H1 (cell line): ENCODE data around the gene PACSIN1.

Experiments used
- EZH2 ChIP-seq: fragments of 200-600 bp; sonication (generic); IDR thresholded peaks from 2 replicates; pipeline ENCODE4 v1.7.1; 2012; ENCODE audit warnings: low read depth, mild to moderate bottlenecking, moderate library complexity, low read length, inconsistent platforms; ENCODE audit not compliant: severe bottlenecking
- GABPA ChIP-seq: IDR thresholded peaks from 2 replicates; pipeline ENCODE4 v1.6.1; 2011; ENCODE audit warnings: mild to moderate bottlenecking, low read length, moderate library complexity, borderline replicate concordance; ENCODE audit not compliant: insufficient read depth
- HDAC6 ChIP-seq: IDR thresholded peaks from one replicate; pipeline ENCODE4 v1.7.1; 2012; ENCODE audit warnings: low read depth, mild to moderate bottlenecking, inconsistent platforms, low read length, moderate library complexity
- NRF1 ChIP-seq: IDR thresholded peaks from 2 replicates; pipeline ENCODE4 v1.6.1; 2011; ENCODE audit warnings: mild to moderate bottlenecking, low read depth, low read length, improper control_type of control experiment
- POLR2A ChIP-seq, 2 experiments: IDR thresholded peaks; 1 replicate in 1 of 2; 2 replicates in 1 of 2; pipeline ENCODE4 v1.6.1; 2011; ENCODE audit warnings: low read depth in 2 of 2, low read length in 2 of 2, mild to moderate bottlenecking in 2 of 2; ENCODE audit errors: control extremely low read depth in 1 of 2
- SIN3A ChIP-seq, 2 experiments: IDR thresholded peaks in 1 of 2; conservative IDR thresholded peaks in 1 of 2; 2 replicates each; pipeline ENCODE4 v1.6.1; 2011 to 2012; ENCODE audit warnings: low read length in 2 of 2, improper control_type of control experiment in 1 of 2, low read depth in 1 of 2, mild to moderate bottlenecking in 1 of 2
- SP1 ChIP-seq: IDR thresholded peaks from 2 replicates; pipeline ENCODE4 v1.6.1; 2011; ENCODE audit warnings: low read depth, low read length
- SP2 ChIP-seq: IDR thresholded peaks from 2 replicates; pipeline ENCODE4 v1.6.1; 2012; ENCODE audit warnings: mild to moderate bottlenecking, low read length, inconsistent platforms
- TAF1 ChIP-seq: IDR thresholded peaks from 2 replicates; pipeline ENCODE4 v1.6.1; 2011; ENCODE audit warnings: mild to moderate bottlenecking, low read depth, low read length
- TEAD4 ChIP-seq: IDR thresholded peaks from 2 replicates; pipeline ENCODE4 v1.6.1; 2012; ENCODE audit warnings: low read depth, low read length, inconsistent platforms, mixed read lengths
- ZNF274 ChIP-seq: IDR thresholded peaks from 2 replicates; pipeline ENCODE4 v1.7.0; 2012; ENCODE audit warnings: low read length, borderline replicate concordance; ENCODE audit errors: extremely low read depth
- TF ChIP-seq, protein P1 (sequence below), 3 experiments: IDR thresholded peaks; 1 replicate in 2 of 3; 2 replicates in 1 of 3; pipeline versions ENCODE4 v1.5.1 to v1.6.1; 2011; ENCODE audit warnings: low read length in 3 of 3, mild to moderate bottlenecking in 3 of 3, inconsistent platforms in 2 of 3, low read depth in 1 of 3, moderate library complexity in 1 of 3; ENCODE audit not compliant: insufficient read depth in 1 of 3; ENCODE audit errors: control extremely low read depth in 1 of 3
- TF ChIP-seq, protein P2 (sequence below): IDR thresholded peaks from 2 replicates; pipeline ENCODE4 v1.6.1; 2012; ENCODE audit warnings: inconsistent platforms

DNA sequence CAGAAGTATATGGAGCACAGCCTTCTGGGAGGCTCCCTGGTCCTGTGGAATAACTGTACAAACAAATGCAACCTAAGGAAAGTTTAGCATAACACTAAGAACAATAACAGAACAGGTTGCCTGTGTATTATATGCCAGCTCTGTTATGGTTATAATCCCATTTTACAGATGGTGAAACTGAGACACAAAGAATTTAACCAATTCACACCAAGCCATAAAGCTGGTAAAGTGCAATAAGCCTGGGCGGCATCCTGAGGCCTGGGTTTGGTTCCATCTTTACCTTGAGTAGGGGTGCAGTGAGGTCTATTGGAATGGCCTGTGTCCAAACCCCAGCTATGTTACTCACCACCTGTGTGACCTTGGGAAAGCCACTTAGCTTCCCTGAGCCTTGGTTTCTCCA lies 14.7 kb upstream of the PACSIN1 start:
- TF ChIP-seq, protein P1, sequence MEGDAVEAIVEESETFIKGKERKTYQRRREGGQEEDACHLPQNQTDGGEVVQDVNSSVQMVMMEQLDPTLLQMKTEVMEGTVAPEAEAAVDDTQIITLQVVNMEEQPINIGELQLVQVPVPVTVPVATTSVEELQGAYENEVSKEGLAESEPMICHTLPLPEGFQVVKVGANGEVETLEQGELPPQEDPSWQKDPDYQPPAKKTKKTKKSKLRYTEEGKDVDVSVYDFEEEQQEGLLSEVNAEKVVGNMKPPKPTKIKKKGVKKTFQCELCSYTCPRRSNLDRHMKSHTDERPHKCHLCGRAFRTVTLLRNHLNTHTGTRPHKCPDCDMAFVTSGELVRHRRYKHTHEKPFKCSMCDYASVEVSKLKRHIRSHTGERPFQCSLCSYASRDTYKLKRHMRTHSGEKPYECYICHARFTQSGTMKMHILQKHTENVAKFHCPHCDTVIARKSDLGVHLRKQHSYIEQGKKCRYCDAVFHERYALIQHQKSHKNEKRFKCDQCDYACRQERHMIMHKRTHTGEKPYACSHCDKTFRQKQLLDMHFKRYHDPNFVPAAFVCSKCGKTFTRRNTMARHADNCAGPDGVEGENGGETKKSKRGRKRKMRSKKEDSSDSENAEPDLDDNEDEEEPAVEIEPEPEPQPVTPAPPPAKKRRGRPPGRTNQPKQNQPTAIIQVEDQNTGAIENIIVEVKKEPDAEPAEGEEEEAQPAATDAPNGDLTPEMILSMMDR (IDR thresholded peaks at IDR 0.05; ENCODE audit: control extremely low read depth in 1 of 3, insufficient read depth in 1 of 3, low read depth in 1 of 3, low read length in 3 of 3), result no peak
- TF ChIP-seq TEAD4 (no peak), POLR2A (IDR thresholded peaks at IDR 0.05; ENCODE audit: control extremely low read depth in 1 of 2, low read depth in 2 of 2, low read length in 2 of 2) (no peak), TAF1 (no peak), SIN3A (conservative IDR thresholded peaks at IDR 0.05 in 1 of 2, IDR thresholded peaks at IDR 0.05 in 1 of 2; ENCODE audit: low read depth in 1 of 2, low read length in 2 of 2) (no peak), ZNF274 (no peak), SP1 (no peak), SP2 (no peak), NRF1 (no peak), HDAC6 (no peak), GABPA (no peak), EZH2 (no peak)
- TF ChIP-seq, protein P2, sequence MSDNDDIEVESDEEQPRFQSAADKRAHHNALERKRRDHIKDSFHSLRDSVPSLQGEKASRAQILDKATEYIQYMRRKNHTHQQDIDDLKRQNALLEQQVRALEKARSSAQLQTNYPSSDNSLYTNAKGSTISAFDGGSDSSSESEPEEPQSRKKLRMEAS, result no peak
